H1 (cell line): ENCODE results near the gene ZNF506. TPM values are rescaled to one million over a fixed set of nuclear protein-coding genes. Genes with fewer than 3 reads are reported as not detected.

Experiments used
- CTCF ChIA-PET: fragments of 300-600 bp; sonication (Branson Sonifier 250); formaldehyde crosslinking; loops from one replicate; lab custom pipeline; 2021; ENCODE audit not compliant: partially characterized antibody; lab: Charles Lee
- POLR2A ChIA-PET: fragments of 300-600 bp; sonication (Branson Sonifier 250); formaldehyde crosslinking; loops from one replicate; lab custom pipeline; 2021; ENCODE audit warnings: inconsistent platforms; ENCODE audit not compliant: partially characterized antibody; lab: Charles Lee
- DNase-seq, 2 experiments: peaks; one replicate each; pipeline versions ENCODE4 v3.0.0 to v3.0.0-alpha.2; 2010 to 2022; ENCODE audit warnings: low spot score in 2 of 2, low read depth in 1 of 2, mixed read lengths in 1 of 2
- FAIRE-seq: peaks from 2 replicates; lab custom pipeline; 2011; peaks lifted over from hg19 to GRCh38; lab: Jason Lieb, UNC
- H2AFZ ChIP-seq: 2 replicates; pipeline ENCODE4 v1.8.1; 2012; ENCODE audit warnings: low read length, inconsistent platforms
- H2AK5ac ChIP-seq: 2 replicates; pipeline ENCODE4 v1.6.1; 2013; ENCODE audit warnings: low read depth, low read length
- H2BK120ac ChIP-seq: replicated peaks from 2 replicates; pipeline ENCODE3; 2013; ENCODE audit warnings: low read depth, low read length, inconsistent platforms
- H2BK12ac ChIP-seq: 2 replicates; pipeline ENCODE4 v1.6.1; 2013; ENCODE audit warnings: low read depth, low read length
- H2BK15ac ChIP-seq: 2 replicates; pipeline ENCODE4 v1.6.1; 2013; ENCODE audit warnings: low read length
- H2BK20ac ChIP-seq: 2 replicates; pipeline ENCODE4 v1.6.1; 2013; ENCODE audit warnings: low read length
- H2BK5ac ChIP-seq: 2 replicates; pipeline ENCODE4 v1.6.1; 2013; ENCODE audit warnings: low read depth, low read length
- H3K14ac ChIP-seq: 2 replicates; pipeline ENCODE4 v1.6.1; 2013; ENCODE audit warnings: inconsistent platforms; ENCODE audit not compliant: insufficient read length
- H3K18ac ChIP-seq: 2 replicates; pipeline ENCODE4 v1.6.1; 2013; ENCODE audit warnings: low read length; ENCODE audit errors: extremely low read depth
- H3K23ac ChIP-seq: 2 replicates; pipeline ENCODE4 v1.6.1; 2013; ENCODE audit warnings: inconsistent platforms; ENCODE audit not compliant: insufficient read length
- H3K23me2 ChIP-seq: 2 replicates; pipeline ENCODE4 v1.6.1; 2013; ENCODE audit warnings: low read depth, low read length
- H3K27ac ChIP-seq: 2 replicates; pipeline ENCODE4 v1.6.1; 2011; ENCODE audit warnings: low read depth, low read length, inconsistent platforms
- H3K27me3 ChIP-seq, 4 experiments: replicated peaks in 1 of 4; 1 replicate in 1 of 4; 2 replicates in 3 of 4; pipeline versions ENCODE4 v1.6.1 to v1.8.1; 2011 to 2013; ENCODE audit warnings: low read length in 3 of 4, mild to moderate bottlenecking in 3 of 4, inconsistent platforms in 2 of 4, mixed read lengths in 2 of 4, moderate library complexity in 1 of 4; ENCODE audit not compliant: control insufficient read depth in 3 of 4, insufficient read depth in 3 of 4; ENCODE audit errors: extremely low read depth in 1 of 4
- H3K36me3 ChIP-seq, 4 experiments: 2 replicates each; pipeline versions ENCODE4 v1.6.1 to v1.8.1; 2011 to 2013; ENCODE audit warnings: mild to moderate bottlenecking in 4 of 4, low read length in 3 of 4, moderate library complexity in 2 of 4, control low read depth in 1 of 4, inconsistent platforms in 1 of 4; ENCODE audit not compliant: insufficient read depth in 4 of 4, control insufficient read depth in 2 of 4
- H3K4ac ChIP-seq: replicated peaks from 2 replicates; pipeline ENCODE3; 2013; ENCODE audit warnings: low read length, low read depth, mixed read lengths, inconsistent platforms; ENCODE audit not compliant: insufficient read length
- H3K4me1 ChIP-seq, 4 experiments: replicated peaks in 1 of 4; 1 replicate in 1 of 4; 2 replicates in 3 of 4; pipeline versions ENCODE4 v1.6.1 to v1.8.1; 2011 to 2013; ENCODE audit warnings: low read length in 3 of 4, inconsistent platforms in 2 of 4, mixed read lengths in 1 of 4; ENCODE audit not compliant: insufficient read depth in 4 of 4, control insufficient read depth in 3 of 4
- H3K4me2 ChIP-seq, 2 experiments: 2 replicates each; pipeline versions ENCODE4 v1.6.1 to v1.8.1; 2011 to 2013; ENCODE audit warnings: low read depth in 2 of 2, low read length in 2 of 2, control low read depth in 1 of 2, inconsistent platforms in 1 of 2, mild to moderate bottlenecking in 1 of 2; ENCODE audit not compliant: insufficient read depth in 1 of 2
- H3K4me3 ChIP-seq, 4 experiments: fragments of 200-600, 300-600 bp in 1 of 4; sonication (generic), shearing (Covaris generic), sonication (Bioruptor Twin) in 1 of 4; 2 replicates each; pipeline versions ENCODE4 v1.5.1 to v1.8.1; 2011 to 2016; ENCODE audit warnings: low read length in 4 of 4, low read depth in 3 of 4, control low read depth in 2 of 4, inconsistent platforms in 2 of 4, mild to moderate bottlenecking in 2 of 4, mixed read lengths in 1 of 4, moderate library complexity in 1 of 4; ENCODE audit not compliant: insufficient read depth in 2 of 4; ENCODE audit errors: extremely low read depth in 1 of 4
- H3K56ac ChIP-seq: replicated peaks from 2 replicates; pipeline ENCODE3; 2013; ENCODE audit warnings: low read depth, mild to moderate bottlenecking, mixed read lengths, low read length, inconsistent platforms; ENCODE audit not compliant: insufficient read length
- H3K79me1 ChIP-seq: 2 replicates; pipeline ENCODE4 v1.6.1; 2013; ENCODE audit warnings: low read depth, low read length, control low read depth
- H3K79me2 ChIP-seq, 2 experiments: 2 replicates each; pipeline versions ENCODE4 v1.6.1 to v1.8.1; 2012 to 2013; ENCODE audit warnings: low read length in 2 of 2, mild to moderate bottlenecking in 2 of 2, inconsistent platforms in 1 of 2; ENCODE audit not compliant: insufficient read depth in 2 of 2, control insufficient read depth in 1 of 2
- H3K9ac ChIP-seq, 4 experiments: replicated peaks in 1 of 4; 1 replicate in 1 of 4; 2 replicates in 3 of 4; pipeline versions ENCODE4 v1.6.1 to v1.8.1; 2011 to 2013; ENCODE audit warnings: low read depth in 3 of 4, low read length in 3 of 4, control low read depth in 2 of 4, mild to moderate bottlenecking in 2 of 4, moderate library complexity in 2 of 4, inconsistent platforms in 1 of 4; ENCODE audit errors: extremely low read depth in 1 of 4
- H3K9me3 ChIP-seq, 2 experiments: 2 replicates each; pipeline versions ENCODE4 v1.6.1 to v1.8.1; 2012 to 2013; ENCODE audit warnings: mild to moderate bottlenecking in 2 of 2, moderate library complexity in 2 of 2, control low read depth in 1 of 2, inconsistent platforms in 1 of 2, low read depth in 1 of 2, low read length in 1 of 2, mixed read lengths in 1 of 2; ENCODE audit not compliant: insufficient read depth in 2 of 2
- H4K20me1 ChIP-seq, 2 experiments: replicated peaks in 1 of 2; 2 replicates each; pipeline versions ENCODE3 to v1.8.1; 2011 to 2013; ENCODE audit warnings: inconsistent platforms in 2 of 2, low read length in 2 of 2, mild to moderate bottlenecking in 1 of 2; ENCODE audit not compliant: insufficient read depth in 2 of 2, control insufficient read depth in 1 of 2
- H4K5ac ChIP-seq: 2 replicates; pipeline ENCODE4 v1.6.1; 2013; ENCODE audit warnings: low read length, low read depth, mixed read lengths, inconsistent platforms; ENCODE audit not compliant: insufficient read length
- H4K8ac ChIP-seq: 2 replicates; pipeline ENCODE4 v1.8.0; 2013; ENCODE audit warnings: mild to moderate bottlenecking, moderate library complexity, low read length, inconsistent platforms; ENCODE audit not compliant: insufficient read depth; ENCODE audit errors: extremely low read depth
- H4K91ac ChIP-seq: replicated peaks from 2 replicates; pipeline ENCODE3; 2013; ENCODE audit warnings: low read length, mixed read lengths, inconsistent platforms; ENCODE audit not compliant: insufficient read length
- ASH2L ChIP-seq: fragments of 200-600, 300-600 bp; sonication (generic); IDR thresholded peaks from one replicate; pipeline ENCODE4 v1.7.1; 2017; ENCODE audit warnings: low read length
- CTBP2 ChIP-seq: IDR thresholded peaks from 2 replicates; pipeline ENCODE4 v1.7.0; 2011; ENCODE audit warnings: borderline replicate concordance, mild to moderate bottlenecking, moderate library complexity, mixed read lengths, low read length; ENCODE audit not compliant: insufficient read depth, insufficient read length
- GTF2F1 ChIP-seq: IDR thresholded peaks from 2 replicates; pipeline ENCODE4 v1.6.1; 2012; ENCODE audit warnings: low read depth, low read length, improper control_type of control experiment, borderline replicate concordance
- JUN ChIP-seq: IDR thresholded peaks from 2 replicates; pipeline ENCODE4 v1.6.1; 2011; ENCODE audit warnings: low read depth, mild to moderate bottlenecking, improper control_type of control experiment, low read length
- JUND ChIP-seq: IDR thresholded peaks from 2 replicates; pipeline ENCODE4 v1.6.1; 2011; ENCODE audit warnings: mild to moderate bottlenecking, improper control_type of control experiment, low read length
- MAFK ChIP-seq: IDR thresholded peaks from 2 replicates; pipeline ENCODE4 v1.6.1; 2012; ENCODE audit warnings: low read depth, mild to moderate bottlenecking, improper control_type of control experiment, low read length
- POLR2AphosphoS5 ChIP-seq: IDR thresholded peaks from 2 replicates; pipeline ENCODE4 v1.6.1; 2011; ENCODE audit warnings: low read depth, low read length
- SAP30 ChIP-seq: fragments of 300-600 bp; sonication (generic); IDR thresholded peaks from 2 replicates; pipeline ENCODE4 v1.7.1; 2012; ENCODE audit warnings: low read length, moderate library complexity, mild to moderate bottlenecking, inconsistent platforms; ENCODE audit not compliant: insufficient read depth, insufficient replicate concordance
- SP1 ChIP-seq: IDR thresholded peaks from 2 replicates; pipeline ENCODE4 v1.6.1; 2011; ENCODE audit warnings: low read depth, low read length
- TAF1 ChIP-seq: IDR thresholded peaks from 2 replicates; pipeline ENCODE4 v1.6.1; 2011; ENCODE audit warnings: mild to moderate bottlenecking, low read depth, low read length
- WGBS, 2 experiments: shearing (Covaris generic) in 1 of 2; methylation state at CpG; one replicate each; pipeline versions ENCODE4 v1.1.6 to v1.1.7; 2013 to 2015; ENCODE audit warnings: low lambda C conversion rate in 2 of 2, mixed read lengths in 2 of 2, inconsistent platforms in 1 of 2, low coverage in 1 of 2, missing lambda C conversion rate in 1 of 2; ENCODE audit not compliant: insufficient replicate concordance in 2 of 2, insufficient coverage in 1 of 2, insufficient read length in 1 of 2; ENCODE audit errors: extremely low coverage in 1 of 2, missing lambda C conversion rate in 1 of 2; 5-methylcytosine and 5-hydroxymethylcytosine counted together
- polyA plus RNA-seq, 7 experiments: library from polyadenylated mRNA; depleted of rRNA in 3 of 7; stranded (reverse) in 5 of 7; unstranded in 2 of 7; fragments of >200 nt in 5 of 7; fragments of 200-250 nt in 2 of 7; gene quantifications; 1 replicate in 5 of 7; 2 replicates in 1 of 7; 4 replicates in 1 of 7; pipeline versions ENCODE4 v1.2.1 to v1.2.3, GENCODE V29; 2011 to 2013; ENCODE audit warnings: missing spikeins in 2 of 7, mixed read lengths in 2 of 7
- total RNA-seq: library from RNA; stranded (reverse); fragmentation: NEBNext Ultra II Directional; extraction: Animal tissue kit (Norgen Biotek cat#: 25700); gene quantifications from 2 replicates; pipeline ENCODE4 v1.2.1, GENCODE V29; 2021
- TF ChIP-seq, protein P1 (sequence below): IDR thresholded peaks from 2 replicates; pipeline ENCODE4 v1.6.1; 2012; ENCODE audit warnings: inconsistent platforms

Gene ZNF506
- total and polyA plus RNA-seq, 2 of the 8 experiments (the other 6 are each of a cell fraction or from before 2014, with no cell fraction given): 4.5 to 8.3 TPM

DNA sequence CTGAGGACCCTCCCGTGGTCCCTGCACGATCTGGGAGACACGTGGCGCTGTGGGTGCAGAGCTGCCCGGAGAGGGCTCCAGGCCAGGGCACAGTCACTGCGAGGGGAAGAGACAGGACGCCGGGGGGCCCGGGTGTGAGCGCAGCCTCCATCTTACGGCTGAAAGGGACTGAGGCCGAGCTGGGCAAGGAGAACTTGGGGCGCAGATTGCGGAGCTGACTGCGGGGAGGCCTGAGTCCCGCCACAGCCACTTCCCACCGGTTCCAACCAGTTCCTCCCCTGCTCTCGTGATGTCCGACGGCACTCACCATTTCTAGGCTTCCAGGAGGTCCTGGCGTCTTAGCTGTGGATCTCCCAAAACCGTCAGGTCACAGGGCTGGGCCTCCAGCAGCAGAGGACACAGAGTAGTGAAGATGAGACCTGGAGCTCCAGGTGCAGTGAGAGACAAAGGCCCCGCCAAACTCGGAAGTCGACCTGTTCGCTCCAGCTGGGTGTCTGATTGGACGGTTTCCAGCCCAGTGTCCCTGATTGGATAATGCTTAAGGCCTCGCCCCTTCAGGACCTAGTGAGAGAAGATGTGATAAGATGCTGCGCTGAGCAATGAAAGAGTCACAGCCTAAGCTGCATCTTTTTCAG lies 39.3 kb upstream of the ZNF506 start:
- peak overlapping the region; percentile 92; the same call in 1 of the 2 replicates for H2AK5ac ChIP-seq
- peak overlapping the region; percentile 100 for H4K8ac ChIP-seq
- H3K14ac ChIP-seq: no peak overlapping the region
- DNase-seq (peak; percentile 87 to 93), FAIRE-seq (peak; percentile 99)
- peak overlapping the region; percentile 73 for H3K56ac ChIP-seq
- peak overlapping the region; percentile 68 to 75 for H3K4me2 ChIP-seq
- H3K4me1 ChIP-seq: peaks cover 0 to 5% (median 0%) of the 10 kb centered on the region in 4 experiments; a peak in 3 of 7 replicates
- no peaks in the 10 kb centered on the region; the same call in 1 of the 2 replicates for H3K23me2 ChIP-seq
- peak overlapping the region; percentile 95; the same call in 1 of the 2 replicates for H3K18ac ChIP-seq
- no peaks in the 10 kb centered on the region for H3K27me3 ChIP-seq
- H4K91ac ChIP-seq: peak overlapping the region; percentile 97
- H3K79me1 ChIP-seq: no peaks in the 10 kb centered on the region
- H3K36me3 ChIP-seq: peaks cover 0 to 28% (median 4%) of the 10 kb centered on the region in 4 experiments; a peak in 7 of 8 replicates
- peak overlapping the region; percentile 7; the same call in 1 of the 2 replicates for H2AFZ ChIP-seq
- ChIA-PET POLR2A (interaction anchor here (0.6 to 19.0 kb wide), 27 partner anchors 9 to 306 kb away, joined by 3 to 453 read pairs (median 4); partner anchors contain the start of genes ZNF101, ZNF486, ZNF506 and ZNF93), CTCF (interaction anchor here (0.8 to 1.1 kb wide), 2 partner anchors 9 to 70 kb away, joined by 4 read pairs; no protein-coding TSS in a partner anchor)
- peak overlapping the region; percentile 98 for H3K4ac ChIP-seq
- H4K20me1 ChIP-seq: peaks cover 0 to 2% of the 10 kb centered on the region in 2 experiments
- peak overlapping the region; percentile 78 for H2BK120ac ChIP-seq
- H3K23ac ChIP-seq: no peak overlapping the region
- 0 out of 2 replicates have a peak overlapping the region, but pooled peaks have one; percentile 92 for H2BK15ac ChIP-seq
- H3K4me3 ChIP-seq: peak overlapping the region; percentile 82 to 98 (median 94)
- peak overlapping the region; percentile 90 to 100 (median 96) for H3K9ac ChIP-seq
- H2BK20ac ChIP-seq: no peak overlapping the region
- H3K27ac ChIP-seq: peak overlapping the region; percentile 95
- no peaks in the 10 kb centered on the region for H3K9me3 ChIP-seq
- peaks cover 0 to 46% of the 10 kb centered on the region in 2 experiments; a peak in 3 of 4 replicates for H3K79me2 ChIP-seq
- WGBS, 2 experiments: 0% methylated on average over 26 of the region's 29 CpGs; no CpG with 5 or more reads in 1 of the 2 experiments
- peak overlapping the region; percentile 100 for H2BK5ac ChIP-seq
- peak overlapping the region; percentile 98; the same call in 1 of the 2 replicates for H2BK12ac ChIP-seq
- H4K5ac ChIP-seq: peak overlapping the region; percentile 92
- TF ChIP-seq CTBP2 (no peak), TAF1 (peak; percentile 98), ASH2L (peak; percentile 62), SAP30 (peak; percentile 39), MAFK (no peak), SP1 (peak; percentile 90), GTF2F1 (peak; percentile 75; the same call in 1 of the 2 replicates), JUN (no peak), JUND (no peak), POLR2AphosphoS5 (peak; percentile 99)
- TF ChIP-seq, protein P1, sequence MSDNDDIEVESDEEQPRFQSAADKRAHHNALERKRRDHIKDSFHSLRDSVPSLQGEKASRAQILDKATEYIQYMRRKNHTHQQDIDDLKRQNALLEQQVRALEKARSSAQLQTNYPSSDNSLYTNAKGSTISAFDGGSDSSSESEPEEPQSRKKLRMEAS: peak; percentile 72
